ENCODE measurements around the gene MACROD2.

The MACROD2 gene

DNA sequence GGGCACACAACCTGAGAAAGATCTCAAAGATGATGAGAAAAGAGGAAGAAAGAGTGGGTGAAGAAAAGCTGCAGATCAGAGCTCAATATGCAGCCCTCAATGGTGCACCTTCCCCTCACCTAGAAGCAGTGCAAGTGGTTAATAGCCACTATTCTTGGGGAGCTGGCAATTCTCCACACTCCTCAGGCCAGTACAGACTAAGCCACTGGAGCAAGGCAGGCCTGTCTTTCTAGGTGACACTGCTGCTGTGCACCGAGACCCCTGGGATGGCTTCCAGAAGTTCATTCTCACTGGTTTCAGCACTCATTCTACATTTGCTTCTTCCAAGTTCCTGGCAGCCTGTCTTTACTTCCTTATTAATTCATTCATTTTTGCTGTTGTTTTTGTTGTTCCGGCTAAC is 1604.6 kb downstream of the MACROD2 start:
- CTCF ChIA-PET = interaction anchor here (1.0 kb wide), 1 partner anchor 9 kb away, joined by 3 read pairs; no protein-coding TSS in a partner anchor
- TF ChIP-seq, protein P1, sequence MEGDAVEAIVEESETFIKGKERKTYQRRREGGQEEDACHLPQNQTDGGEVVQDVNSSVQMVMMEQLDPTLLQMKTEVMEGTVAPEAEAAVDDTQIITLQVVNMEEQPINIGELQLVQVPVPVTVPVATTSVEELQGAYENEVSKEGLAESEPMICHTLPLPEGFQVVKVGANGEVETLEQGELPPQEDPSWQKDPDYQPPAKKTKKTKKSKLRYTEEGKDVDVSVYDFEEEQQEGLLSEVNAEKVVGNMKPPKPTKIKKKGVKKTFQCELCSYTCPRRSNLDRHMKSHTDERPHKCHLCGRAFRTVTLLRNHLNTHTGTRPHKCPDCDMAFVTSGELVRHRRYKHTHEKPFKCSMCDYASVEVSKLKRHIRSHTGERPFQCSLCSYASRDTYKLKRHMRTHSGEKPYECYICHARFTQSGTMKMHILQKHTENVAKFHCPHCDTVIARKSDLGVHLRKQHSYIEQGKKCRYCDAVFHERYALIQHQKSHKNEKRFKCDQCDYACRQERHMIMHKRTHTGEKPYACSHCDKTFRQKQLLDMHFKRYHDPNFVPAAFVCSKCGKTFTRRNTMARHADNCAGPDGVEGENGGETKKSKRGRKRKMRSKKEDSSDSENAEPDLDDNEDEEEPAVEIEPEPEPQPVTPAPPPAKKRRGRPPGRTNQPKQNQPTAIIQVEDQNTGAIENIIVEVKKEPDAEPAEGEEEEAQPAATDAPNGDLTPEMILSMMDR (IDR thresholded peaks at IDR 0.05; ENCODE audit: control extremely low read depth, extremely low read depth, low read depth, missing control alignments) = no peak

DNA sequence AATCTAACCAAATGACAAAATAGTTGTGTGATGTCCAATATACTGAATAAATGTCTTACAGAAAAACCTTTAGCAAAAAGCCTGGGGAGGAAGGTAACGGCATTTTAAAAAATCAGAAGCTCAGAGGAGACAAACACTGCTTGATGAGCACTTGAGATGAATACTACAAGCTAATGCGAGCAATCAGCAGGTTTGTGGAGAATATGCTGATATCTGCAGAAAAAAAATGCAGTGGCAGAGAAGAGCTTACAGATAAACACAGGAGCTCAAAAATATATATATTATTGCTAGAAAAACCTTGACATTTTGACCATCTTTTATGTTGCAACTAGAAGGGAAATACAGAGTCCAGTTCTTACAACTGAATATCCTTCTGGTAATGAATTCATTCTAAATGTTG is 1605.2 kb downstream of the MACROD2 start:
- DNase-seq (ENCODE audit: extremely low spot score) = no peak
- TF ChIP-seq, protein P1 (IDR thresholded peaks at IDR 0.05; ENCODE audit: control extremely low read depth, extremely low read depth, low read depth, missing control alignments) = no peak
- CTCF ChIA-PET = no interaction called here
- POLR2A ChIA-PET = no interaction called here

More for the DNA sequence above, 1604.6 kb downstream of the MACROD2 start:
- no peak for DNase-seq (ENCODE audit: extremely low spot score)
- POLR2A ChIA-PET = no interaction called here

DNA sequence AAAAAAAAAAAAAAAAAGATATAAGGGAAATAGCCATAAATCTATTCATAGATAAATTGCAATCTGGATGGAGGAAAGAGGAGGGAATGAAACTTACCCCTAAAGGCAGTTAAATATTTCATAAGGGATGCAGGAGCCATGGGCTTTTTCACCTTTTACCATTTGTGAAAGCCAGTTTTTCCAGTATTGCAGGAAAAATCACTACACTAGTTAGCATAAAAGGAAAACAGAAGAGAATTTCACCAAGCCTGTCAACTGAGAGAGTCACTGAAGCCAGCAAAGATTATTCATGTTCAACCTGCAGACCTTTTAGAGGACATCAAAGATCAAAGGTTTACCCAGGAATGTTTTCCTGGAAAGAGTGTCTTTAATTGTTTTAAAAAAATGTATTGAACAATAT is 1608.2 kb downstream of the MACROD2 start:
- CTCF ChIA-PET = interaction anchor here (1.9 kb wide), 1 partner anchor 10 kb away, joined by 5 read pairs; no protein-coding TSS in a partner anchor
- POLR2A ChIA-PET = no interaction called here
- no peak for DNase-seq (ENCODE audit: extremely low spot score)
- TF ChIP-seq, protein P1 (IDR thresholded peaks at IDR 0.05; ENCODE audit: control extremely low read depth, extremely low read depth, low read depth, missing control alignments) = no peak

DNA sequence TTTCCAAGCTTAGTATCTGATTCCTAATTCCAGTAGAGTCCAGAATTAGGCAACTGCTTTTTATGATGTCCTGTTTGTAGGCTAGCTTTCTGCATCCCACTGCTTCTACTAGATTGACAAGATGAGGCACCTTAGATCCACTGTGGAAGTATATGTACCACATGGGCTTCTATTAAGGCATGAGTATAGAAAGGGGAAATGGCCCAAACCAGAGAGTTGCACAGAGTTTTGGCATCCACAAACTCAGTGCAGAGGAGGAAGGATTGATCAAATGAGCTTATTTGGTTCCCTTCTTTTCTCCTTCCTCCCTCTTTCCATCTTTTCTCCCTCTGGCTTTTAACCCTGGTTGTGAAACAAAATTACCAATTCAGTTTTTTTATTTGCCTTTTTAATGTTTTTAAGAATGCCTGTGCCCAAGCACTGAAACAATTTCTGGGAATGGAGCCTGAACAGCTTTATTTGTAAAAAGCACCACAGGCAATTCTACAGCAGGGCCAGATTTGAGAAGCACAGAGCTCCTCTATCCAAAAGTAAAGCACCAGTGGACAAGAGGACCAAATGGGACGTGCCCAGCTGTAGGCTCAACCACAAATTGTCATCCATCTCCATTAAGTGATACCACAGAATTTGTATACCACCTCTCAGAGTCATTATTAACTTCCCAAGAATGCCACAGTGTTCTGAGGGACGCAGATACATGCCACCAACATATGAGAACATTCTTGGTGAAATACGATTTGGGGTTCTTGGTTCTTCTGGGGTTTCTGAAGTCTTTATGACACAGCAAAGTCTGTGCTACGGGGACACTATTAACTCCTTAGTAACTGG is 1608.9 kb downstream of the MACROD2 start:
- TF ChIP-seq, protein P1 (IDR thresholded peaks at IDR 0.05; ENCODE audit: control extremely low read depth, extremely low read depth, low read depth, missing control alignments) = no peak
- POLR2A ChIA-PET = no interaction called here
- CTCF ChIA-PET = interaction anchor here (1.9 kb wide), 1 partner anchor 10 kb away, joined by 5 read pairs; no protein-coding TSS in a partner anchor
- DNase-seq (ENCODE audit: extremely low spot score) = no peak

DNA sequence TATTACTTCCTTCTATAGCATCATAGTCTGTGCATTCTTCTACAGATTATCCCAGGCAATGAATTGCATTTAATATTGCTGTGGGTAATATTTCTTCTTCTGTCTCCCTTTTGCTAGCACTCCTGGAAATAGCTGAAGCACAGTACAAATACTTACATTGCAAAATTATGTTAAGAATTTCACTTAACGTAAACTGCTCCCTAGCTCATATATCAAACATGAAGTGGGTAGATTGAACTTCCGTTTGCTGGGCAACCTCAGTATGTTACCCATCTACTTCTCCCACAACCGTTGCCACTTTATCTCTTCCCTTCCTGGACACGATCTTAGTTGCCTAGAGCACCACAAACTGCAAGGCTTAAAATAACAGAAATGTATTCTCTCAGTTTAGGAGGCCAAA is 1614.6 kb downstream of the MACROD2 start:
- CTCF ChIA-PET = interaction anchor here (1.5 kb wide), 1 partner anchor 10 kb away, joined by 4 read pairs; no protein-coding TSS in a partner anchor
- TF ChIP-seq, protein P1 (IDR thresholded peaks at IDR 0.05; ENCODE audit: control extremely low read depth, extremely low read depth, low read depth, missing control alignments) = no peak
- no peak for DNase-seq (ENCODE audit: extremely low spot score)
- POLR2A ChIA-PET = no interaction called here

DNA sequence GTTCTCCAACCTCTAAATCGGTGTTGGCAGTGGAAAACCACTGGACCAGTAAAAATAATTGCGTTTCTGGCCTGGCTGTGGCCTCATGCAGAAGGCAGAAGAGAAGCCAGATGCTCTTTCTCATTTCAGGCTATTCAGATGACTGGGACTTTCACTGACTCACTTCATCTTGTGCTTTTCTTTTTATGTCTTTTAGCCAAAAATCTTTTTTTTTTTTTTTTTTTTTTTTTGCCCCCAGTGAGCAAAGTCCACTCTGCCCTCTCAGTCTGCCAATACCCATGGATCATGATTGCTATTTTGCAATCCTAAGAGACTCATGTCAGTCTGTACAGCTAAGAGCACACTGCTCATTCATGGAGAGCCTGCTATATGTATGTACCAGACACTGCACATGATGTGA is 1615.5 kb downstream of the MACROD2 start:
- ChIA-PET POLR2A (no interaction called here), CTCF (no interaction called here)
- DNase-seq (ENCODE audit: extremely low spot score) = no peak
- TF ChIP-seq, protein P1 (IDR thresholded peaks at IDR 0.05; ENCODE audit: control extremely low read depth, extremely low read depth, low read depth, missing control alignments) = no peak
